Measurements from ENCODE around the gene PLXNA4.

GRCh38 chr7:132095111-132095765, 481.0 kb downstream of the PLXNA4 start:
- TF ChIP-seq EZH2 (IDR thresholded peaks at IDR 0.05; ENCODE audit: insufficient read depth, poor library complexity, severe bottlenecking) (no peak), EZH2phosphoT487 (IDR thresholded peaks at IDR 0.05; ENCODE audit: insufficient read depth, low read depth) (no peak)

Measured in GM23248 (cell line).